ENCODE results near the gene FGFBP2.

- no peak for TF ChIP-seq EZH2 (IDR thresholded peaks at IDR 0.05; ENCODE audit: insufficient read depth, poor library complexity, severe bottlenecking)
- no peak for TF ChIP-seq EZH2phosphoT487 (IDR thresholded peaks at IDR 0.05; ENCODE audit: insufficient read depth, low read depth)
Measured at GRCh38 chr4:15925830-15926229, 37.1 kb downstream of the FGFBP2 start.

All from GM23248 (cell line).